GM19023 (cell line): ENCODE results near the gene CRYBB1.
"Not testable (repeated sequence)": the region's sequence is repeated elsewhere in the genome, so short reads cannot be mapped to it uniquely, and the experiment has no call there.

Experiments
- ATAC-seq: cut with Tn5 transposase; IDR thresholded peaks from one replicate; pipeline ENCODE4 v1.9.1; 2021; ENCODE audit warnings: mild to moderate bottlenecking, moderate library complexity; ENCODE audit not compliant: unreplicated experiment

CRYBB1 gene

GRCh38 chr22:26642465-26643417 lies 24.9 kb upstream of the CRYBB1 start:
- ATAC-seq: no peak

- ATAC-seq: no peak
Measured at GRCh38 chr22:26636296-26636695, 18.5 kb upstream of the CRYBB1 start.

GRCh38 chr22:26635117-26635516 lies 17.3 kb upstream of the CRYBB1 start:
- no peak for ATAC-seq

GRCh38 chr22:26634189-26634588 lies 16.4 kb upstream of the CRYBB1 start:
- ATAC-seq: no peak

- ATAC-seq: no peak
Measured at GRCh38 chr22:26632422-26633155, 14.8 kb upstream of the CRYBB1 start.

GRCh38 chr22:26631282-26631681 lies 13.5 kb upstream of the CRYBB1 start:
- ATAC-seq: no peak

- no peak for ATAC-seq
Measured at GRCh38 chr22:26629988-26630761, 12.3 kb upstream of the CRYBB1 start.

- ATAC-seq: no peak
Measured at GRCh38 chr22:26624803-26625202, 7.0 kb upstream of the CRYBB1 start.

- no peak for ATAC-seq
Measured at GRCh38 chr22:26623984-26624383, 6.2 kb upstream of the CRYBB1 start.

GRCh38 chr22:26621663-26622062 lies 3.8 kb upstream of the CRYBB1 start, which contains the start of gene CRYBA4:
CRYBA4 (plus strand) TSS chr22:26621963; CDS start chr22:26622597, 634 bp downstream.
- ATAC-seq: no peak

GRCh38 chr22:26620197-26620596 lies 2.4 kb upstream of the CRYBB1 start:
- ATAC-seq: no peak

GRCh38 chr22:26619510-26619909 lies 1.7 kb upstream of the CRYBB1 start:
- no peak for ATAC-seq

- ATAC-seq: no peak
Measured at GRCh38 chr22:26618455-26618854, 628 bp upstream of the CRYBB1 start.

- ATAC-seq: no peak
Measured at GRCh38 chr22:26616650-26617049, 1.2 kb downstream of the CRYBB1 start.

GRCh38 chr22:26615830-26616435 lies 1.9 kb downstream of the CRYBB1 start:
- ATAC-seq: no peak

GRCh38 chr22:26615149-26615548 lies 2.7 kb downstream of the CRYBB1 start:
- ATAC-seq: peak; percentile 45

- no peak for ATAC-seq
Measured at GRCh38 chr22:26614322-26614721, 3.5 kb downstream of the CRYBB1 start.

- ATAC-seq: not testable (repeated sequence)
Measured at GRCh38 chr22:26613753-26614152, 4.1 kb downstream of the CRYBB1 start.

GRCh38 chr22:26612652-26613051 lies 5.2 kb downstream of the CRYBB1 start:
- ATAC-seq: no peak

- ATAC-seq: no peak
Measured at GRCh38 chr22:26610996-26611395, 6.8 kb downstream of the CRYBB1 start.
